Calu3 (cell line): ENCODE measurements around the gene TCEA3. TPM values are rescaled to one million over a fixed set of nuclear protein-coding genes. Genes with fewer than 3 reads are reported as not detected.

Experiments used
- BruUV-seq: library from RNA; stranded (reverse); fragments of 400-500 nt; replicated peaks from 2 replicates; lab custom pipeline; 2021; lab: Mats Ljungman, UMichigan
- CTCF ChIA-PET: fragments of 300-600 bp; sonication (Branson Sonifier 250); formaldehyde crosslinking; loops from one replicate; lab custom pipeline; 2022; ENCODE audit warnings: antibody characterized with exemption; lab: Charles Lee
- DNase-seq: peaks from one replicate; pipeline ENCODE4 v3.0.0; 2022
- H3K27ac Mint-ChIP-seq: one replicate; pipeline ENCODE4 v1.8.0; 2022; ENCODE audit warnings: mixed read lengths; ENCODE audit not compliant: unreplicated experiment
- H3K27me3 Mint-ChIP-seq: one replicate; pipeline ENCODE4 v1.8.0; 2022; ENCODE audit warnings: mixed read lengths; ENCODE audit not compliant: unreplicated experiment
- H3K36me3 Mint-ChIP-seq: one replicate; pipeline ENCODE4 v1.8.0; 2022; ENCODE audit warnings: mild to moderate bottlenecking, moderate library complexity, mixed read lengths; ENCODE audit not compliant: insufficient read depth, unreplicated experiment
- H3K4me1 Mint-ChIP-seq: one replicate; pipeline ENCODE4 v1.8.0; 2022; ENCODE audit warnings: mild to moderate bottlenecking, low read depth, mixed read lengths; ENCODE audit not compliant: unreplicated experiment
- H3K4me3 Mint-ChIP-seq: one replicate; pipeline ENCODE4 v1.8.0; 2022; ENCODE audit warnings: mild to moderate bottlenecking, low read depth, moderate library complexity, mixed read lengths; ENCODE audit not compliant: unreplicated experiment
- H3K9me3 Mint-ChIP-seq: one replicate; pipeline ENCODE4 v1.8.0; 2022; ENCODE audit warnings: low read depth, mixed read lengths; ENCODE audit not compliant: unreplicated experiment
- CTCF ChIP-seq: fragments of 200-600 bp; IDR thresholded peaks from one replicate; pipeline ENCODE4 v1.8.0; 2022; ENCODE audit warnings: antibody characterized with exemption; ENCODE audit not compliant: unreplicated experiment
- intact Hi-C: fragments of 100-400 bp; cut with micrococcal nuclease; formaldehyde crosslinking; loops from one replicate; pipeline ENCODE4 v1.10.0; 2022; ENCODE audit not compliant: unreplicated experiment
- total RNA-seq: library from RNA; stranded (reverse); gene quantifications from 2 replicates; pipeline ENCODE4 v1.2.3, GENCODE V29; 2022

Gene TCEA3
- total RNA-seq, 1 experiment from 2014 or later: 1.5 TPM

- no peak for DNase-seq
- Mint-ChIP-seq H3K27me3 (no peaks in the 10 kb centered on the region), H3K36me3 (no peaks in the 10 kb centered on the region), H3K4me1 (peaks cover 26% of the 10 kb centered on the region), H3K27ac (no peak overlapping the region), H3K4me3 (no peak overlapping the region), H3K9me3 (no peaks in the 10 kb centered on the region)
- intact Hi-C loops: loop anchor here (2.0 to 5.0 kb wide), 2 partner anchors 34 to 75 kb away; partner anchors contain the start of gene ZNF436
- CTCF ChIA-PET: interaction anchor here (0.6 to 2.3 kb wide), 5 partner anchors 10 to 126 kb away, joined by 3 to 27 read pairs (median 4); partner anchors contain the start of genes HNRNPR and ZNF436
- TF ChIP-seq CTCF: no peak
- no TSS peak for BruUV-seq
Measured at GRCh38 chr1:23402286-23403037, 22.1 kb downstream of the TCEA3 start.

DNA sequence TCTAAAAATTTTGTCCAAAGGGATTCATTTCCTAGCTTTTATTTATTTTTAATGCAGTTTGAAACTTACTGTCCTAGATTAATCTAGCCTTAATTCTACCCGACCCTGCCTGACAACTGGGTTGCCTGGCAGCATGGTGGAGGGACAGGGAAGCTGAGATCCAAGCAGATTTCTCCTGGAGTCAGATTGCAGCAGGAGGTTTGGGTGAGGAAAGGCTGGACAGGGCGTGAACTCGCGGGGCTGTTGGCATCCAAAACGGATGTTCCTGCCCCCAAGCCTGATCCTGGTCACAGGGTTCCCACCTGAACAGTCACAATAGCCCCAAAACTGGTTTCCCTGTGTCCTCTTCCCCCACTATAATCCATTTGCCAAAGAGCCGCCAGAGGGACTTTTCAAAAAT lies 23.2 kb downstream of the TCEA3 start:
- TF ChIP-seq CTCF: no peak
- Mint-ChIP-seq H3K27me3 (no peaks in the 10 kb centered on the region), H3K9me3 (no peaks in the 10 kb centered on the region), H3K36me3 (no peaks in the 10 kb centered on the region), H3K4me1 (peaks cover 26% of the 10 kb centered on the region), H3K4me3 (no peak overlapping the region), H3K27ac (no peak overlapping the region)
- BruUV-seq: no TSS peak
- CTCF ChIA-PET: interaction anchor here (0.9 kb wide), 1 partner anchor 33 kb away, joined by 3 read pairs; no protein-coding TSS in a partner anchor
- intact Hi-C loops: loop anchor here (5.0 kb wide), 1 partner anchor 74 kb away; no protein-coding TSS in a partner anchor
- DNase-seq: no peak

GRCh38 chr1:23400324-23401114 lies 24.0 kb downstream of the TCEA3 start:
- H3K27ac Mint-ChIP-seq: no peak overlapping the region
- H3K36me3 Mint-ChIP-seq: no peaks in the 10 kb centered on the region
- no peak for TF ChIP-seq CTCF
- BruUV-seq: no TSS peak
- no peak overlapping the region for H3K4me3 Mint-ChIP-seq
- no peak for DNase-seq
- CTCF ChIA-PET: interaction anchor here (0.9 kb wide), 1 partner anchor 32 kb away, joined by 3 read pairs; no protein-coding TSS in a partner anchor
- intact Hi-C loops: loop anchor here (5.0 kb wide), 1 partner anchor 73 kb away; no protein-coding TSS in a partner anchor
- no peaks in the 10 kb centered on the region for H3K9me3 Mint-ChIP-seq
- H3K27me3 Mint-ChIP-seq: no peaks in the 10 kb centered on the region
- H3K4me1 Mint-ChIP-seq: peaks cover 26% of the 10 kb centered on the region

DNA sequence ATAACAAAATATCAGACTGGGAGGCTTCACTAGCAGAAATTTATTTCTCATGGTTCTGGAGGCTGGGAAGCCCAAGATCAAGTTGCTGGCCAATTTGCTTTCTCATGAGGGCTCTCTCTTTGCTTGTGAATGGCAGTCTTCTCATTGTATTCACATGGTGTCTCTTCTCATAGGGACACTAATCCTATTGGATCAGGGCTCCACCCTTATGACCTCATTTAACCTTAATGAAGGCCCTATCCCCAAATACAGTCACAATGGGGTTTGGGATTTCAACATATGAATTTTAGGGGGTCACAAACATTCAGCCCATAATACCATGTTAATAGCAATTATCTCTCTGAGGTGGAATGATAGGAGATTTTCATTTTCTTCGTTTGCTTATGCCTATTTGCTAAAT lies 25.3 kb downstream of the TCEA3 start:
- Mint-ChIP-seq H3K9me3 (no peaks in the 10 kb centered on the region), H3K27me3 (no peaks in the 10 kb centered on the region), H3K36me3 (no peaks in the 10 kb centered on the region), H3K4me3 (no peak overlapping the region), H3K4me1 (peaks cover 22% of the 10 kb centered on the region), H3K27ac (no peak overlapping the region)
- TF ChIP-seq CTCF: no peak
- intact Hi-C loops: no loop called here
- DNase-seq: no peak
- CTCF ChIA-PET: no interaction called here
- BruUV-seq: no TSS peak
